Skin of body (tissue), 2 donors: ENCODE results near the gene ANKRD44. TPM values are rescaled to one million over a fixed set of nuclear protein-coding genes. Genes with fewer than 3 reads are reported as not detected.
"Not testable (repeated sequence)": the region's sequence is repeated elsewhere in the genome, so short reads cannot be mapped to it uniquely, and the experiment has no call there.

ENCODE experiments used
- DNase-seq: peaks from one replicate; lab custom pipeline; 2025; lab: John Stamatoyannopoulos, UW
- total RNA-seq: library from RNA; depleted of rRNA; stranded (reverse); fragments of >200 nt; gene quantifications from one replicate; pipeline ENCODE4 v1.2.3, GENCODE V29; 2014

Gene ANKRD44
- total RNA-seq, 1 donor from 2014 or later: 21.8 TPM

DNA sequence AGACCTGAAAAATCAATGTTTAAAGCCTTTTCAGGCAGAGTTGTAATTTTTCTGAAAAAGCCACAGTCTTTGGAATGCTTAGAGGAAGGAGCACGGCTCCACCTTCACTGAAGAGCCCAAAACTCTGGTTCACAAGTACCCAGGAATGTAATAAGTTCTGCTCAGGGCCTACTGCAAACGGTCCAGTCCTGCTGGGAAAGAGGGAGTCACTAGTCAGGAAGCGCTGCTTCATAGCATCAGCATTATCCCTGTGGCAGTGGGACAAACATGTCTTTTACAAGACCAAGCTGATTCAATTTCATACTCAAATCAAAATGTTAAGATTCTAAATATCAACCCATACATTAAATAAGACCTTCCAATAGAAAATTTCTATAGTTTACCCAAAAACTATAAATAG lies 231.2 kb downstream of the ANKRD44 start:
- no peak for DNase-seq

DNA sequence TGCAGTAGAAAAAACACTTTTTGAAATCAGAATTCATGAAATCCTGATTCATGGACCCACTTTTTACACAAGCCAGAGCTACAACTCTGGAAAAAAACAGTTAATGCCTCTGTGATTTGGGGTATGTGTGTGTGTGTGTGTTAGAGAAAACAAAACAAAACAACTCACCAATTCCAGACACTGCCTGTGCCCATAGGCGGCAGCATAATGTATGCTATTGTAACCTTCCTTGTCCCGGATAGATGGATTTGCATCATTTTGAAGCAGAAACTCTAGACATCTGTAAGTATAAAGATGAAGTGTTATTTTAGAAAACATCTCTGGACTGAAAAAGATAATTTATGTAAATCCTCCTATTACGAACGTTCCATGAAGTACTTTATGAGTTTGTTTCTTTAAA lies 232.0 kb downstream of the ANKRD44 start:
- DNase-seq: no peak

DNA sequence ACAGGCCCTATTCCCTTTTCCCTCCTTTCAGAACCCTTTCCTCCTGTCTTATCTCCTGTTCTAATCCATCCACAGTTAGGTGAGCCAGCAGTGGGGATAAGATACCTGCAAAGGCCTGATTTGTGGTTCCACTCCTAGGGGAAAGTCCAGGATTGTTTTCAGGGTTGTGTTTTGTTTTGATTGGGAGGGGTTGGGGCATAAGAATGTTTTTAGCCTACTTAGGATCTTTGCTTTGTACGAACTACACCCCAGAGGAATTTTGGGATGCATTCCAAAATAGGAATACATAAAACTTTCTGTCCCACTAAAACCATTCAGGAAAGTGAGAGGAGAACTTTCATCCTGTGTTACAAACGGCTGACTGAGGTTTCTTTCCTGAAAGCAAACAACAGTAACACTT lies 233.2 kb downstream of the ANKRD44 start:
- DNase-seq: no peak

DNA sequence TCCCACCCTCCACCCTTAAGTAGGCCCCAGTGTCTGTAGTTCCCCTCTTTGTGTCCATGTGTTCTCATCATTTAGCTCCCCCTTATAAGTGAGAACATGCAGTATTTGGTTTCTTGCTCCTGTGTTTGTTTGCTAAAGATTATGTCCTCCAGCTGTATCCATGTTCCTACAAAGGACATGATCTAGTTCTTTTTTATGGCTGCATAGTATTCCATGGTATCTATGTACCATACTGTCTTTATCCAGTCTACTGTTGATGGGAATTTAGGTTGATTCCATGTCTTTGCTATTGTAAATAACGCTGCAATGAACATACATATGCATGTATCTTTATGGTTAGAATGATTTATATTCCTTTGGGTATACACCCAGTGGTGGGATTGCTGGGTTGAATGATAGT lies 233.9 kb downstream of the ANKRD44 start:
- no peak for DNase-seq

DNA sequence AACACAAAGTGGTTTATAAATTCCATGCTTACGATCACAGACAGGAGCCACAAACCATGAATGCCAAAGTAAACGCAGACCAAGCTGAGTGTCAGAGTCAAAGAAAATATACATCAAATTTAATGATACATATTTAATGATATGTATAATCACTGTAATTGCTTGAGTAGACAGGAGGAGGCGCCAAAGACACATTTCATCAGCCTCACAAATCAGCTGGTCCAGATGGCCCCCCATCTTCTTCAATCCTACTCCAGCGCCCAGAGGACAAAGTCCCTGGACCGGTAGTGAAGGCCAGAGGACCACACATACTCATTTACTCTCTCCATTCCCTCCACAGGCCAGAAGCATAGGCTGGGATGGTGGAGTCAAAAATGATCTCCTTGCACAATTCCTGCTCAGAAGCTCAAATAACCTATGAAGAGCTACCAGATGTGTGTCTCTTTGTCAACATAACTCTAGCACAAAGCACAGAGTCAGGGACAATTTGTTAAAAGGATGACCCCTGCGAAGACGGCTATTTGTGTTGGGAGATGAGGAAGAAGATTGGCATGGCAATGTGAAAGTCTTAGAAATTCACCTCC lies 234.7 kb downstream of the ANKRD44 start:
- DNase-seq: no peak

DNA sequence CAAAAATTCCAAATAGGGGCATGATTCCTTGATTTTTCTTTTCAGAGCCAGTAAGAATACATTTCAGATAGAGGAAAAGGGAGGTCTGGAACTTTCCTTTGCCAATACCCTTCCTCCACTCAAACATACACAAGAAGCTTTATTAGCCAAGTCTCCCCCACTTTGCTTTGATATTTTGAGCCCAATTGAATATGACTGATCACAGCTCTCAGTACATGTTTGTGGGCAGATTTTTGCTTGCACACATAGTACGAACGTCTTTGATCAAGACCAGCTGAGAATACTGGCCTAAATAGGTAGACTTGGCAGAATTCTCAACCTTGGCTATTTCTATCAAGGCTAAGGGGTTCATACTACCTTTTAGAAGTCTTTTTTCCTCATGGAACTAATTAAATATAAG lies 235.3 kb downstream of the ANKRD44 start:
- DNase-seq: no peak

DNA sequence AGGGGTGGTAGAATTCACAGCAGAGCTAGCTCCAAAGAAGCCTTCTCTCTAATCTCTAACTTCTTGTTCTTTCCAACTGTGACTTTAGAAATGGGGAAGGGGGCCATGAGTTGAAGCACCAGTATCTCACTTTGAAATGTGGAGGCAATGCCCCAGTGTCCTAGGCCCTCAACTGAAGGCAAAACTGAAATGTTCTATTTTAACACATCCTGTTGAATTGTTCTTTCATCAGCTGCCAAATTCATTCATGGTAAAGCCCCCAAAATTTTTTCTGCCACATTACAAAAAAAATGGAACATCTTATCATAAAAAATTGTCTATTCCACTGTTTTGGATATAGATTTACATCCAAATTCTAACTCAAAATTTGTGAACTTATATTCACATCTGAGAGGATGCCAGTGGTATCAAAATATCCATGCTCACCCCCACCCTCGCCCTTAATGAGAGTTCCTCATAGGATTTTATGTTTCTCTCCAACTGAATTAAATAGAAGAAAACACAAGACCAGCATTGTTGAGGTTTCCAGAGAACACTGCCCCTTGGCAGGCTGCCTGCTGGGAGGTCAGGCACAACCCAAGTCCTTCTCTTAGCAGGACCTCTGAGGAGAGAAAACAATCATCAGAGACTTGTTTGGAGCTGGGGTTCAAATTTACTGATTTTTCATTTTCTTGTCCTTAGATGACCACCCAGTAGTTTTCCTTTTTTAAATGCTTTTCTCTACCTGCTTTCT lies 236.7 kb downstream of the ANKRD44 start:
- peak; percentile 32 for DNase-seq

DNA sequence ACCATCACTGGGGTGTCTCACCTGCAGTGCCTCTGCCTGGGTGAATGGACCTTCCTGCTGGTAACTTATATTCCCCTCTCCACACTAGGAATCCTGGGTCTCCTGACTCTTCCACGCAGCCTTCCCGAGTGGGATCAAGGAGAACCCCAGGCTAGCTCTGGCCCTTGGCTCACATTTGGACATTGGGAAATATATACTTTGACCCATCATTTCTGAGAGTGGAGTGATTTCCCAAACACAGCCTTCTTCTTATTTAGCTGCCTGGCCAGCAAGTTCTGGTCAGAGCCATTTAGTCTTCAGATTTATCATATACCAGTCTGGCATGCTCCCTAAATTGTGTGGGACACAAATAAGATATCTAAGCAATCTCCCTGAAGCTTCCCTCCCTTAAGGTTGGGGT lies 237.3 kb downstream of the ANKRD44 start:
- DNase-seq: no peak

DNA sequence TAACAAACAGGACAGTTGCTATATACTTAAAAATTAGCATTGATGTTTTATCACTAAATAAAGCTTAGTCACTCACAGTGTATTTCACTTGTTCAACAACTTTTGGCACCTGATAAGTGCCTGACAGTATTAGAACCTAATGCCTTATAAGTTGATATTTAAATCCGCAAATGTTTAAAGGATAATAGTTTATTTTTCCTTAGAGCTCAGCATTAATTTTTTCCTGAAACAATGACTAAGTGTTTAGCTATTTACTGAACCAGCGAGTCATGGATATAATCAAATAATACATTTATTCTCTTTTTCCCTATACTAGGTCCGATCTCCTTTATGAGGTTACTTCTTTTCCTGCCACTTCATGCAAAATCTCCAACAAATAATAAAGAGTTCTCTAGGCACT lies 238.0 kb downstream of the ANKRD44 start:
- DNase-seq: no peak

DNA sequence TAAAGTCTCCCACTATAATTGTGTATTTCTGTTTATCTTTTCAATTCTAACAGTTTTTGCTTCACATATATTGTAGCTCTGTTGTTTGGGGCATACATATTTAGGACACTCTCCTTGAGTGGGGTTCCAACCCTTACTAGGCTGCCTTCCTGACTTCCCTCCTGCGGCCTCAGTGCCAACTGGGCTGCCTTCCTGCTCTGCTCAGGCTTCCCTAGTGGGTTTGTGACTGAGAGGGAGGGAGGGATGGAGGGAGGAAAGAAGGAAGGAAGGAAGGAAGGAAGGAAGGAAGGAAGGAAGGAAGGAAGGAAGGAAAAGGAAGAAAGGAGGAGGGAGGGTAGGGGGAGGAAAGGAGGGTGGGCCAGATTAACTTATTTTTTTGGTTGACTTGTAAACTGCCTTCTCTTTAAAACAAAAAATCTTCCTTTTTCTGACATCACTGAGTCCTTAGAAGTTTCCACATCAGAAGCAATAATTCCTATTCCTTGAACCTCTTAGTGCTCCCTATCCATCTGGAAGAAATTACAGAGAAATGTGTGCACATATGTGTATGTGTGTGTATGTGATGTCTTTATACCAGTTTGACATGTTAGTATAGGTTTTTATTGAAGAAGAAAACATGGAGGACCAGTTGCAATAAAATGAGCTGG lies 238.7 kb downstream of the ANKRD44 start:
- DNase-seq: no peak

DNA sequence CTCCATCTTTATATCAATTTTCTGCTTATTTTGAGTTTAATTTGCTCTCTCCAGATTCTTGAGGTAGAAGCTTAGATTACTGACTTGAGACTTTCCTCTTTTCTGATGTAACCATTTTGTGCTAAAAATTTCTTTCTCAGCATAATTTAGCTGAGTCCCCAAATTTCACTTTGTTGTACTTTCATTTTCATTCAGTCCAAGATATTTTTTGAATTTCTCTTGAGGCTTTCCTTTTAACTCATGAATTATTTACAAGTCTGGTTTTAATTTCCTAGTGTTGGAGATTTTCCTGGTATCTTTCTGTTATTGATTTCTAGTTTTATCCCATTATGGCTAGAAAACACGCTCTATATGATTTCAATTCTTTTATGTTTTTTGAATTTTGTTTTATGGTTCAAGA lies 239.4 kb downstream of the ANKRD44 start:
- DNase-seq: no peak

DNA sequence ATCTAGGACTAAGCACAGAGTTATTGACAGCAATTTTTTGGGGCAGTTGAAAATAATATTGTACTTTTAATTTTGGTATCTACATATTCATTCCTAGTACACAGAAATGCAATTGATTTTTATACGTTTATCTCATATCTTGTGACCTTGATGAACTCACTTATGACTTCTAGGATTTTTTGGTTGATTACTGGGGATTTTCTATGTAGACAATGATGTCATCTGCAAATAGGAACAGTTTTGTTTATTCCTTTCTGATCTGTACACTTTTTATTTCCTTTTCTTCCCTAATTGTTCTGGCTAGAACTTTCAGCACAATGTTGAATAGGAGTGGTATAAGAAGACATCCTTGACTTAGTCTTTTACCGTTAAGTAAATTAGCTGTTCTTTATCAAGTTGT lies 240.6 kb downstream of the ANKRD44 start:
- no peak for DNase-seq

DNA sequence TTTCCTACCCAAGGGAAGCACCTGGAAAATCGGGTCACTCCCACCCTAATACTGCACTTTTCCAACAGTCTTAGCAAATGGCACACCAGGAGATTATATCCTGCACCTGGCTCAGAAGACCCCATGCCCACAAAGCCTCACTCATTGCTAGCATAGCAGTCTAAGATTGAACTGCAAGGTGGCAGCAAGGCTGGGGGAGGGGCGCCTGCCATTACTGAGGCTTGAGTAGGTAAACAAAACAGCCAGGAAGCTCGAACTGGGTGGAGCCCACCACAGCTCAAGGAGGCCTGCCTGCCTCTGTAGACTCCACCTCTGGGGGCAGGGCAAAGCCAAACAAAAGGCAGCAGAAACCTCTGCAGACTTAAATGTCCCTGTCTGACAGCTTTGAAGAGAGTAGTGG lies 248.0 kb downstream of the ANKRD44 start:
- DNase-seq: not testable (repeated sequence)

DNA sequence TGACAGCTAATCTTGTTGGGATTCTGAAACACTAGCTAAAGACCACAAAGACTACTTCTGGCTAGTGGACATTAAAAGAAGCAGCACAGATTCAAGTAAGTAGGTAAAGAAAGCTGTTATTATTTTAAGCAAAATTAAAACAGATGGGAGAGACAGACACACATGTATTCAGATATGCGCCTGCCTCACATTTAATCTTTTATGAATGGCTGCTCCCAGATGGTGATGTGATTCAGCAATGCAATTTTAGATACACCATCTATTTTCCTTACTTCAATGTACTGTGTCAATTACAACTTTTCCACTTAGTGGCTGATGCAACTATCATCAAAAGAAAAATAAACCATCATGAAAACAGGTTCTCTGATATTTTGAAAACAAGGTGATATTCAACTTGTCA lies 251.1 kb downstream of the ANKRD44 start:
- no peak for DNase-seq

DNA sequence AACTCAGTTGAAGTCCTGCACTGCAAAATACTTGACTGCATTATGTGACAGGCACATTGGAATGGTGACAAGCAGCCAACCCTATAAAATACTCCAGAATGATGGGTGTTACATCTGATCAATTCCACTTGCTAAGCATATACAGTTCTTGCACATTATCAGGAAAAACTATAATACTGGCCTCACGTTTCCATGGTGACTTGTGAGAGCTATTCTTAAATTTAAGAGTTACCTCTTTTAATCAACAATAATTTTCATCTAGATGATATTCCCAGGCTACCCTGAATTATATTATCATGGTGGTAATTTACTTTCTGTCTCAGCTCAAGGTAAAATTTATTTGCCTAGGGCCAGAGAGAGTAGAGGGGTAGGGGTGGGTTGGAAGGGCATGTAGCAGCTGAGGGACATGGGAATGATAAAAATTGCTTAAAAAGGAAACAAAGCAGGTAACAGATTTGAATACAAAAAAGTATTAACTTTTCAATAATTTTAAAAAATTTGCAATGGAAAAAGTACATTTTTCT lies 251.7 kb downstream of the ANKRD44 start:
- no peak for DNase-seq

DNA sequence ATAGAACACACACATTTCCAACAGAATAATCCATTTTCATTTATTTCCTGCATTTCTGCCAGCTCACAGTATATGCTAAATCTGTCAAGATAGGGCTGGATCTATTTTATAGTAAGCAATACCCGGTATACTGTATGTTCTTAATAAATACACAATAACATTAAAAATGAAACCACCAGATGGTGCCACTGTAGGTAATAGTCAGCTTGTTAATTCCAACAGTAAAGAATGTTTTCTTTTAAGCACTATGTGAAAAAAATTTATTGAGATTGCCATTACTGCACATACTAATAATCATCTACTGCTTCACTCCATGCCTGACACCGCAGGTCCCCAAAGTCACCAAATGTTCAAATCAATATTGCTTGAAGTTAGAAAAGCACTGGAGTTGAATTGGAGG lies 252.6 kb downstream of the ANKRD44 start:
- no peak for DNase-seq

DNA sequence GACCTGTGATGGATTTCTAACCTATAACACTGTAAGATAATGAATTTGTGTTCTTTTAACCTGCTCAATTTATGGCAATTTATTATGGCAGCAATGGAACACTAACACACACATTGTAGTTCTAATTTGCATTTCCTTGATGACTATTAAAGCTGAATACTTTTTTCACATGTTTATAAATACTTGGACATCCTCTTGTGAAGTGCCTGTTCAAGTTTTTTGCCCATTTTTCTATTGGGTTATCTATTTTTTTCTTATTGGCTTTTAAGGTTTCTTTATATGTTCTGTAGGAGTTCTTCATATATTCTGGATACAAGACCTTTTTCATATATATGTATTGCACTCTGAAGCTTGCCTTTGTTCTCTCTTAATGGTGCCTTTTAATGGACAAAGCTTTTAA lies 255.5 kb downstream of the ANKRD44 start:
- no peak for DNase-seq

DNA sequence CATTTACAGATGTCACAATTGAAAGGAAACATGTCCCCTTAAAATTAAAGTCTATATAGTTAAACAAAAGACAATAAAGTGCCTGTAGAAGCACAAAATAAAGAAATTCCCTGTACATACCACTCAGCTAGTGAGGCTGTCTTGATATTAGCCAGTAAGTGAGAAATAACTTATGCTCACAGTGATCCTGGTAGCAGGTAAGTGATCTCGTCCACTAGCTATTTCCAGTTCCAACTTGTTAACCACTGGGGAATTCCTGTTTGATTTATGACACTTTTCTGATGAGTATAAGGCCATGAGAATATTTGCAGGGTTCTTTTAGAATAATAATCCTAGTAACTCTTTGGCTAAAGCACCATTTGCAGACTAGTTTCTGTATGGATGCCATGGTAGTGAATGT lies 256.1 kb downstream of the ANKRD44 start:
- DNase-seq: no peak

DNA sequence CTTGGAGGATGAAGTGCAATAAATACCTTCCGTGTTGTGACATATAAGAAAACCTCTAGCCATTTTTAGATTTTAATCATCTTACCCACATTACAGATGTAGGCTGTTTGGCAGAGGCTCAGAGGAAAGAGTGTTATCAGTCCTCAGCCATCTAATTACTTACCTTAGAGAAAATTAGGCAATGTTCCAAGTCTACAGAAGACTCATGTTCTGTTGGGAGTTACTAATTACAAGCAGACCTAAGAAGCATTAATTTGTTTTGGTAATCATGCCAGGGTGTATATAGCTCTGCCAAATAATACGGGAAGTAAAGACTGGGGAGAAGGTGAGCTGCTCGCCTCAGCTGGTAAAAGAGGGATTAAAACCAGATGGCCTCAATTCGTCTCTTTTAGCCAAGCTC lies 258.2 kb downstream of the ANKRD44 start:
- no peak for DNase-seq

DNA sequence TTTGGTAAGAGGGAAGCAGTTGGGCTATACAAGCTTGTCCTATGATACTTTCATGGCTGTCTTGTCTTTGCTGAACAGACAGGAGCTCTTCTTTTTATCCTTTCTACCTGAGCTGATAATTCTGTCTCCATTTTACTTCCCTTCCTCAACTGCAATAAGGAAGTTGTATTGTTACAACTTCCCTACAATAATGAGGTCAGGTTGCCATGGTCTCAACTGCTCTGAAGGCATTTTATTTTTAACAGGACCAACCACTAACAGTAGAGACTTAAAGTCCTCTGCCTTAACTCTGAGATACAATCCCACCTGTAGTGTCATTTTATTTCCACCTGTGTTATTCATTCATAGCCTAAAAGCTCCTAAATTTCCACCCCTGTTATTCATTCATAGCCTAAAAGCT lies 265.5 kb downstream of the ANKRD44 start:
- DNase-seq: no peak

DNA sequence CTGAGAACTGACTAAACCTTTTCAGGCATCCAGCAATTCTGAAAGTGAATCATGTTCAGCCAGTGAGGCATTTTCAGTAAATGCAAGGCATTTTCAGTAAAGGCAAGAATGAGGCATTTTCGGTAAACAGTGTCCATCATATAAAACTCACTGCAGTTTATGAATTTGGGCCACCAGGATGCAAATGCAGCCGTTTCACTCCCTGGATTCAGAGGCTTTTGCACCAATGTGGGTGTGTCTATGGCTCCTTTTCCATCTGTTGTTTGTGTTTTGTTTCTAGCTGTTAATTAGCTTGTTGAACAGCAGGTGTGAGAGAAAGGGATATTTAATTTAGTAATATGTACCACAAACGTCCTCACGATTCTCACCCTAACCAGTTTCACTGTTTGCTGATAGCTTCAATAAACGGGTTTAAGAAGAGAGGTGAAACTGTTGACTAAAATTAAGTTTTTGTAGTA lies 267.8 kb downstream of the ANKRD44 start:
- no peak for DNase-seq

DNA sequence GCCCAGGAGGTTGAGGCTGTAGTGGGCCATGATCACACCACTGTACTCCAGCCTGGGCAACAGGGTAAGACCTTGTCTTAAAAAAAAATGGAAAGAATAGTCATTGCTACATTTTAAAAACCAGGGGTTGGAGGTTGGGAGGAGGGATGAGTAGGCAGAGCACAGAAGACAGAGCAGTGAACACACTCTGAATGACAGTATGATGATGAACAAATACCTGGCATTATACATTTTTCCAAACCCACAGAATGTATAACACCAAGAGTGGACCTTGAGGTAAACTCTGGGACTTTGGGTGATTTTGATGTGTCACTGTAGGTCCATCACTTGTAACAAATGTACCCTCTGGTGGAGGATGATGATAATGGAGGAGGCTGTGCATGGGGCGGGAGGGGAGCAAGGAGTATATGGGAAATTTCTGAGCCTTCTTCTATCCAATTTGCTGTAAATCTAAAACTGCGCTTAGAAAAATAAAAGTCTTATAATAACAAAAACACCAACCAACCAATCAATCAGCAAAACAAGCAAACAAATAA lies 272.6 kb downstream of the ANKRD44 start:
- DNase-seq: no peak
